GM23338 (cell line): ENCODE results near the gene CCNB1.

Source experiments
- CREB1 ChIP-seq: fragments of 250-450 bp; sonication (Bioruptor Pico); IDR thresholded peaks from 2 replicates; pipeline ENCODE4 v1.5.0; 2020; ENCODE audit warnings: low read depth, mild to moderate bottlenecking, moderate library complexity
- EZH2 ChIP-seq: fragments of 200-600 bp; sonication (generic); IDR thresholded peaks from one replicate; pipeline ENCODE4 v1.8.0; 2017; ENCODE audit warnings: antibody characterized with exemption, mild to moderate bottlenecking, low read depth; ENCODE audit not compliant: unreplicated experiment
- EZH2phosphoT487 ChIP-seq: fragments of 200-600 bp; sonication (generic); IDR thresholded peaks from one replicate; pipeline ENCODE4 v1.8.1; 2018; ENCODE audit warnings: antibody characterized with exemption; ENCODE audit not compliant: unreplicated experiment
- JUNB ChIP-seq: IDR thresholded peaks from one replicate; pipeline ENCODE4 v1.6.1; 2016; ENCODE audit warnings: antibody characterized with exemption; ENCODE audit not compliant: unreplicated experiment
- POLR2AphosphoS5 ChIP-seq: IDR thresholded peaks from 2 replicates; pipeline ENCODE4 v1.6.1; 2016; ENCODE audit warnings: antibody characterized with exemption, low read depth
- STAT1 ChIP-seq: IDR thresholded peaks from one replicate; pipeline ENCODE4 v1.6.1; 2016; ENCODE audit warnings: antibody characterized with exemption; ENCODE audit not compliant: unreplicated experiment
- ZNF331 ChIP-seq: fragments of 250-450 bp; sonication (Bioruptor Pico); IDR thresholded peaks from 2 replicates; pipeline ENCODE4 v1.5.0; 2020; ENCODE audit warnings: low read depth, mild to moderate bottlenecking, moderate library complexity
- TF ChIP-seq, protein P1 (sequence below), 2 experiments: fragments of 200-600 bp in 1 of 2; sonication (generic) in 1 of 2; conservative IDR thresholded peaks; 2 replicates each; pipeline versions ENCODE4 v1.5.1 to v1.6.1; 2016 to 2017; ENCODE audit warnings: antibody characterized with exemption in 2 of 2, low read depth in 2 of 2, mild to moderate bottlenecking in 2 of 2, moderate library complexity in 1 of 2
- TF ChIP-seq, protein P2 (sequence below): IDR thresholded peaks from one replicate; pipeline ENCODE4 v1.6.1; 2018; ENCODE audit warnings: antibody characterized with exemption; ENCODE audit not compliant: unreplicated experiment
- TF ChIP-seq, protein P3 (sequence below): IDR thresholded peaks from 2 replicates; pipeline ENCODE4 v1.6.1; 2016; ENCODE audit warnings: antibody characterized with exemption
- TF ChIP-seq, protein P4 (sequence below): fragments of 250-450 bp; sonication (Bioruptor Pico); IDR thresholded peaks from 2 replicates; pipeline ENCODE4 v1.5.0; 2020; ENCODE audit warnings: mild to moderate bottlenecking, moderate library complexity

DNA sequence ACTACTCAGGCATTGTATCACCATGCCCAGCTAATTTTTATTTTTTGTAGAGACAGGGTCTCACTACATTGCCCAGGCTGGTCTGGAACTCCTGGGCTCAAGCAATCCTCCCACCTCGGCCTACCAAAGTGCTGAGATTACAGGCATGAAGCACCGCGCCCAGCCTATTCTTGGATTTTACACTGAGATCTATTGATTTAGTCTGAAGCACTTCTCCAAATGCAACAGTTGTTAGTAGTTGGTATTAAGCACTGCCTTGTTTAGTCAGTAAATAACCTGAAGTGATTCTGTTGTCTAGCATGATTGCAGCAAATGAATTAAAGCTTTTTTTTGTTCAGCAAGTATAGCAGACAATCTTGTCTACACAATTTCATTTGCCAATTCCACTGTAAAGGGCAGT is 8.9 kb upstream of the CCNB1 start:
- TF ChIP-seq, protein P1, sequence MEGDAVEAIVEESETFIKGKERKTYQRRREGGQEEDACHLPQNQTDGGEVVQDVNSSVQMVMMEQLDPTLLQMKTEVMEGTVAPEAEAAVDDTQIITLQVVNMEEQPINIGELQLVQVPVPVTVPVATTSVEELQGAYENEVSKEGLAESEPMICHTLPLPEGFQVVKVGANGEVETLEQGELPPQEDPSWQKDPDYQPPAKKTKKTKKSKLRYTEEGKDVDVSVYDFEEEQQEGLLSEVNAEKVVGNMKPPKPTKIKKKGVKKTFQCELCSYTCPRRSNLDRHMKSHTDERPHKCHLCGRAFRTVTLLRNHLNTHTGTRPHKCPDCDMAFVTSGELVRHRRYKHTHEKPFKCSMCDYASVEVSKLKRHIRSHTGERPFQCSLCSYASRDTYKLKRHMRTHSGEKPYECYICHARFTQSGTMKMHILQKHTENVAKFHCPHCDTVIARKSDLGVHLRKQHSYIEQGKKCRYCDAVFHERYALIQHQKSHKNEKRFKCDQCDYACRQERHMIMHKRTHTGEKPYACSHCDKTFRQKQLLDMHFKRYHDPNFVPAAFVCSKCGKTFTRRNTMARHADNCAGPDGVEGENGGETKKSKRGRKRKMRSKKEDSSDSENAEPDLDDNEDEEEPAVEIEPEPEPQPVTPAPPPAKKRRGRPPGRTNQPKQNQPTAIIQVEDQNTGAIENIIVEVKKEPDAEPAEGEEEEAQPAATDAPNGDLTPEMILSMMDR (conservative IDR thresholded peaks at IDR 0.05; ENCODE audit: low read depth in 2 of 2), result no peak
- TF ChIP-seq, protein P2, sequence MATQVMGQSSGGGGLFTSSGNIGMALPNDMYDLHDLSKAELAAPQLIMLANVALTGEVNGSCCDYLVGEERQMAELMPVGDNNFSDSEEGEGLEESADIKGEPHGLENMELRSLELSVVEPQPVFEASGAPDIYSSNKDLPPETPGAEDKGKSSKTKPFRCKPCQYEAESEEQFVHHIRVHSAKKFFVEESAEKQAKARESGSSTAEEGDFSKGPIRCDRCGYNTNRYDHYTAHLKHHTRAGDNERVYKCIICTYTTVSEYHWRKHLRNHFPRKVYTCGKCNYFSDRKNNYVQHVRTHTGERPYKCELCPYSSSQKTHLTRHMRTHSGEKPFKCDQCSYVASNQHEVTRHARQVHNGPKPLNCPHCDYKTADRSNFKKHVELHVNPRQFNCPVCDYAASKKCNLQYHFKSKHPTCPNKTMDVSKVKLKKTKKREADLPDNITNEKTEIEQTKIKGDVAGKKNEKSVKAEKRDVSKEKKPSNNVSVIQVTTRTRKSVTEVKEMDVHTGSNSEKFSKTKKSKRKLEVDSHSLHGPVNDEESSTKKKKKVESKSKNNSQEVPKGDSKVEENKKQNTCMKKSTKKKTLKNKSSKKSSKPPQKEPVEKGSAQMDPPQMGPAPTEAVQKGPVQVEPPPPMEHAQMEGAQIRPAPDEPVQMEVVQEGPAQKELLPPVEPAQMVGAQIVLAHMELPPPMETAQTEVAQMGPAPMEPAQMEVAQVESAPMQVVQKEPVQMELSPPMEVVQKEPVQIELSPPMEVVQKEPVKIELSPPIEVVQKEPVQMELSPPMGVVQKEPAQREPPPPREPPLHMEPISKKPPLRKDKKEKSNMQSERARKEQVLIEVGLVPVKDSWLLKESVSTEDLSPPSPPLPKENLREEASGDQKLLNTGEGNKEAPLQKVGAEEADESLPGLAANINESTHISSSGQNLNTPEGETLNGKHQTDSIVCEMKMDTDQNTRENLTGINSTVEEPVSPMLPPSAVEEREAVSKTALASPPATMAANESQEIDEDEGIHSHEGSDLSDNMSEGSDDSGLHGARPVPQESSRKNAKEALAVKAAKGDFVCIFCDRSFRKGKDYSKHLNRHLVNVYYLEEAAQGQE, result no peak
- TF ChIP-seq POLR2AphosphoS5 (no peak), EZH2 (no peak), EZH2phosphoT487 (no peak), JUNB (no peak), CREB1 (no peak), ZNF331 (CRISPR knock-in tag) (no peak), STAT1 (no peak)
- TF ChIP-seq, protein P3, sequence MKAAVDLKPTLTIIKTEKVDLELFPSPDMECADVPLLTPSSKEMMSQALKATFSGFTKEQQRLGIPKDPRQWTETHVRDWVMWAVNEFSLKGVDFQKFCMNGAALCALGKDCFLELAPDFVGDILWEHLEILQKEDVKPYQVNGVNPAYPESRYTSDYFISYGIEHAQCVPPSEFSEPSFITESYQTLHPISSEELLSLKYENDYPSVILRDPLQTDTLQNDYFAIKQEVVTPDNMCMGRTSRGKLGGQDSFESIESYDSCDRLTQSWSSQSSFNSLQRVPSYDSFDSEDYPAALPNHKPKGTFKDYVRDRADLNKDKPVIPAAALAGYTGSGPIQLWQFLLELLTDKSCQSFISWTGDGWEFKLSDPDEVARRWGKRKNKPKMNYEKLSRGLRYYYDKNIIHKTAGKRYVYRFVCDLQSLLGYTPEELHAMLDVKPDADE, result no peak
- TF ChIP-seq, protein P4, sequence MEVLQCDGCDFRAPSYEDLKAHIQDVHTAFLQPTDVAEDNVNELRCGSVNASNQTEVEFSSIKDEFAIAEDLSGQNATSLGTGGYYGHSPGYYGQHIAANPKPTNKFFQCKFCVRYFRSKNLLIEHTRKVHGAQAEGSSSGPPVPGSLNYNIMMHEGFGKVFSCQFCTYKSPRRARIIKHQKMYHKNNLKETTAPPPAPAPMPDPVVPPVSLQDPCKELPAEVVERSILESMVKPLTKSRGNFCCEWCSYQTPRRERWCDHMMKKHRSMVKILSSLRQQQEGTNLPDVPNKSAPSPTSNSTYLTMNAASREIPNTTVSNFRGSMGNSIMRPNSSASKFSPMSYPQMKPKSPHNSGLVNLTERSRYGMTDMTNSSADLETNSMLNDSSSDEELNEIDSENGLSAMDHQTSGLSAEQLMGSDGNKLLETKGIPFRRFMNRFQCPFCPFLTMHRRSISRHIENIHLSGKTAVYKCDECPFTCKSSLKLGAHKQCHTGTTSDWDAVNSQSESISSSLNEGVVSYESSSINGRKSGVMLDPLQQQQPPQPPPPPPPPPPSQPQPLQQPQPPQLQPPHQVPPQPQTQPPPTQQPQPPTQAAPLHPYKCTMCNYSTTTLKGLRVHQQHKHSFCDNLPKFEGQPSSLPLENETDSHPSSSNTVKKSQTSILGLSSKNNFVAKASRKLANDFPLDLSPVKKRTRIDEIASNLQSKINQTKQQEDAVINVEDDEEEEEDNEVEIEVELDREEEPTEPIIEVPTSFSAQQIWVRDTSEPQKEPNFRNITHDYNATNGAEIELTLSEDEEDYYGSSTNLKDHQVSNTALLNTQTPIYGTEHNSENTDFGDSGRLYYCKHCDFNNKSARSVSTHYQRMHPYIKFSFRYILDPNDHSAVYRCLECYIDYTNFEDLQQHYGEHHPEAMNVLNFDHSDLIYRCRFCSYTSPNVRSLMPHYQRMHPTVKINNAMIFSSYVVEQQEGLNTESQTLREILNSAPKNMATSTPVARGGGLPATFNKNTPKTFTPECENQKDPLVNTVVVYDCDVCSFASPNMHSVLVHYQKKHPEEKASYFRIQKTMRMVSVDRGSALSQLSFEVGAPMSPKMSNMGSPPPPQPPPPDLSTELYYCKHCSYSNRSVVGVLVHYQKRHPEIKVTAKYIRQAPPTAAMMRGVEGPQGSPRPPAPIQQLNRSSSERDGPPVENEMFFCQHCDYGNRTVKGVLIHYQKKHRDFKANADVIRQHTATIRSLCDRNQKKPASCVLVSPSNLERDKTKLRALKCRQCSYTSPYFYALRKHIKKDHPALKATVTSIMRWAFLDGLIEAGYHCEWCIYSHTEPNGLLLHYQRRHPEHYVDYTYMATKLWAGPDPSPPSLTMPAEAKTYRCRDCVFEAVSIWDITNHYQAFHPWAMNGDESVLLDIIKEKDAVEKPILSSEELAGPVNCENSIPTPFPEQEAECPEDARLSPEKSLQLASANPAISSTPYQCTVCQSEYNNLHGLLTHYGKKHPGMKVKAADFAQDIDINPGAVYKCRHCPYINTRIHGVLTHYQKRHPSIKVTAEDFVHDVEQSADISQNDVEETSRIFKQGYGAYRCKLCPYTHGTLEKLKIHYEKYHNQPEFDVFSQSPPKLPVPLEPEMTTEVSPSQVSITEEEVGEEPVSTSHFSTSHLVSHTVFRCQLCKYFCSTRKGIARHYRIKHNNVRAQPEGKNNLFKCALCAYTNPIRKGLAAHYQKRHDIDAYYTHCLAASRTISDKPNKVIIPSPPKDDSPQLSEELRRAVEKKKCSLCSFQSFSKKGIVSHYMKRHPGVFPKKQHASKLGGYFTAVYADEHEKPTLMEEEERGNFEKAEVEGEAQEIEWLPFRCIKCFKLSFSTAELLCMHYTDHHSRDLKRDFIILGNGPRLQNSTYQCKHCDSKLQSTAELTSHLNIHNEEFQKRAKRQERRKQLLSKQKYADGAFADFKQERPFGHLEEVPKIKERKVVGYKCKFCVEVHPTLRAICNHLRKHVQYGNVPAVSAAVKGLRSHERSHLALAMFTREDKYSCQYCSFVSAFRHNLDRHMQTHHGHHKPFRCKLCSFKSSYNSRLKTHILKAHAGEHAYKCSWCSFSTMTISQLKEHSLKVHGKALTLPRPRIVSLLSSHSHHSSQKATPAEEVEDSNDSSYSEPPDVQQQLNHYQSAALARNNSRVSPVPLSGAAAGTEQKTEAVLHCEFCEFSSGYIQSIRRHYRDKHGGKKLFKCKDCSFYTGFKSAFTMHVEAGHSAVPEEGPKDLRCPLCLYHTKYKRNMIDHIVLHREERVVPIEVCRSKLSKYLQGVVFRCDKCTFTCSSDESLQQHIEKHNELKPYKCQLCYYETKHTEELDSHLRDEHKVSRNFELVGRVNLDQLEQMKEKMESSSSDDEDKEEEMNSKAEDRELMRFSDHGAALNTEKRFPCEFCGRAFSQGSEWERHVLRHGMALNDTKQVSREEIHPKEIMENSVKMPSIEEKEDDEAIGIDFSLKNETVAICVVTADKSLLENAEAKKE, result no peak
